VCaP (cell line): ENCODE data around the gene NOS1AP.

Experiments
- H3K27ac ChIP-seq: fragments of 450-650 bp; 2 replicates; pipeline ENCODE4 v1.5.1; 2017
- CTCF ChIP-seq: fragments of 450-650 bp; conservative IDR thresholded peaks from 2 replicates; pipeline ENCODE4 v1.5.1; 2017; ENCODE audit warnings: mild to moderate bottlenecking, moderate library complexity

The NOS1AP gene

GRCh38 chr1:162397943-162398560 lies 328.6 kb downstream of the NOS1AP start:
- H3K27ac ChIP-seq = no peak overlapping the region
- no peak for TF ChIP-seq CTCF

- TF ChIP-seq CTCF = no peak
- no peak overlapping the region for H3K27ac ChIP-seq
Observed at GRCh38 chr1:162398999-162399580, 329.6 kb downstream of the NOS1AP start.

GRCh38 chr1:162400790-162401355 lies 331.4 kb downstream of the NOS1AP start:
- no peak overlapping the region for H3K27ac ChIP-seq
- TF ChIP-seq CTCF = no peak

GRCh38 chr1:162404550-162405160 lies 335.2 kb downstream of the NOS1AP start:
- no peak overlapping the region for H3K27ac ChIP-seq

GRCh38 chr1:162405800-162406199 lies 336.3 kb downstream of the NOS1AP start:
- H3K27ac ChIP-seq = no peak overlapping the region
- TF ChIP-seq CTCF = no peak

More at GRCh38 chr1:162404550-162405160, 335.2 kb downstream of the NOS1AP start:
- no peak for TF ChIP-seq CTCF

- no peak for TF ChIP-seq CTCF
- H3K27ac ChIP-seq = no peak overlapping the region
Observed at GRCh38 chr1:162406811-162407210, 337.3 kb downstream of the NOS1AP start.

- no peak for TF ChIP-seq CTCF
- no peak overlapping the region for H3K27ac ChIP-seq
Observed at GRCh38 chr1:162407539-162407938, 338.0 kb downstream of the NOS1AP start.
